IMR-90 (cell line): ENCODE results near the gene METTL8. TPM values are rescaled to one million over a fixed set of nuclear protein-coding genes. Genes with fewer than 3 reads are reported as not detected.
A peak's percentile ranks its signal among the peaks of the same experiment; 100 is the strongest.

Source experiments
- BHLHE40 ChIP-seq: fragments of 150-350 bp; IDR thresholded peaks from 2 replicates; pipeline ENCODE4 v1.6.1; 2016; ENCODE audit warnings: mild to moderate bottlenecking, low read depth, low read length
- NFE2L2 ChIP-seq: fragments of 150-350 bp; IDR thresholded peaks from 2 replicates; pipeline ENCODE4 v1.6.1; 2016; ENCODE audit warnings: low read depth, mild to moderate bottlenecking, low read length
- SMC3 ChIP-seq: fragments of 150-350 bp; IDR thresholded peaks from 2 replicates; pipeline ENCODE4 v1.6.1; 2016; ENCODE audit warnings: low read depth, mild to moderate bottlenecking, antibody characterized with exemption, low read length, moderate library complexity
- polyA plus RNA-seq, 3 experiments: library from polyadenylated mRNA; depleted of rRNA; stranded (reverse); fragments of >200 nt; gene quantifications; 2 replicates each; pipeline ENCODE4 v1.2.3, GENCODE V29; 2012; ENCODE audit warnings: low replicate concordance in 1 of 3
- total RNA-seq: library from RNA; depleted of rRNA; stranded (reverse); fragments of >200 nt; gene quantifications from 2 replicates; pipeline ENCODE4 v1.2.3, GENCODE V29; 2012
- TF ChIP-seq, protein P1 (sequence below): conservative IDR thresholded peaks from 2 replicates; pipeline ENCODE4 v1.5.1; 2012; ENCODE audit warnings: mild to moderate bottlenecking, low read depth, low read length, improper control_type of control experiment

The METTL8 gene
- total and polyA plus RNA-seq, 2 of the 4 experiments (the other 2 are of a cell fraction) = 6.9 to 10.6 TPM

DNA sequence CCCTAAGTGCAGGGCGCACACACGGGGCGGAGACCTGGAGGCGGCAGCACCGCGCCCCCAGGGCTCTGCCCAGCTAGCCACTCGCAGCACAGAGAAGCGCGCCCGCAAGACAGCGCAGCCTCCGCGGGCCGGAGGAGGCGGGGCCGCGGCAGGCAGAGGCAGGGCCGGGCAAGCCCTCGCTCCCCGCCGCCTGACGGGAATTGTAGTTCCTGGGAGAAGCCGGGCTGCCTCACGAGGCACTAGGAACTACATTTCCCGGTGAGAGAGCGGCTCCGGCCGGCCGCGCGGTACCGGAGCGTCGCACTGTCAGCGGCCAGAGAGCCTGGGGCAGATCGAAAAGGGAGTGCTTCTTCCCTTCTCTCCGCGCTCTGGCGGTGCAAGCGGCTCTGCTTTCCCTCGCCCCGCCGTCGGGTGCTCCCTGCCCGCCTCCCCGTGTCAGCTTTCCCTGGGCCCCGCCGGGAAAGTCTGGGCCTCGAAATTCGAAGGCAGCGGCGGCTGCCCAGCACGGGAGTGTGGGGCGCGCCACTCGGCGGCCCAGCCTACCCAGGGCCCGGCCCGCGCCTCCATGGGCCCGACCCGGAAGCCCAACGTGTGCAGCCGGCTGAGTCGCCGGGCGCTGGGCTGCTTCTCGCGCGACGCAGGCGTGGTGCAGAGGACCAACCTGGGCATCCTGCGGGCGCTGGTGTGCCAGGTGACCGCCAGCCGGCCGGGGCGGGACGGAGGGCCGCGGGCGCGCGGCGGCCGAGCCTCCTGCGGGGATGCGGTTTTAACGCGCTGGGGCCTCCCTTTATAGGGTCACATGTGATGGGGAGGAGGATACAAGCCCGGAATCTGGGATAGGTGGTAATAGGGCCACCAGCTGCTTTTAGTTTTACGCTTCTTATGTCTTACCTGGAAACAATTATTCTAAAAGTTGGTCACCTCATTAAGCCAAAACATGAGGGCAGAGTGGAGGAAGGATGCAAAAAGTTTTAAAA is 511 bp upstream of the METTL8 start, which contains the start of gene DCAF17 (continued):
- TF ChIP-seq, protein P1, sequence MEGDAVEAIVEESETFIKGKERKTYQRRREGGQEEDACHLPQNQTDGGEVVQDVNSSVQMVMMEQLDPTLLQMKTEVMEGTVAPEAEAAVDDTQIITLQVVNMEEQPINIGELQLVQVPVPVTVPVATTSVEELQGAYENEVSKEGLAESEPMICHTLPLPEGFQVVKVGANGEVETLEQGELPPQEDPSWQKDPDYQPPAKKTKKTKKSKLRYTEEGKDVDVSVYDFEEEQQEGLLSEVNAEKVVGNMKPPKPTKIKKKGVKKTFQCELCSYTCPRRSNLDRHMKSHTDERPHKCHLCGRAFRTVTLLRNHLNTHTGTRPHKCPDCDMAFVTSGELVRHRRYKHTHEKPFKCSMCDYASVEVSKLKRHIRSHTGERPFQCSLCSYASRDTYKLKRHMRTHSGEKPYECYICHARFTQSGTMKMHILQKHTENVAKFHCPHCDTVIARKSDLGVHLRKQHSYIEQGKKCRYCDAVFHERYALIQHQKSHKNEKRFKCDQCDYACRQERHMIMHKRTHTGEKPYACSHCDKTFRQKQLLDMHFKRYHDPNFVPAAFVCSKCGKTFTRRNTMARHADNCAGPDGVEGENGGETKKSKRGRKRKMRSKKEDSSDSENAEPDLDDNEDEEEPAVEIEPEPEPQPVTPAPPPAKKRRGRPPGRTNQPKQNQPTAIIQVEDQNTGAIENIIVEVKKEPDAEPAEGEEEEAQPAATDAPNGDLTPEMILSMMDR = 0 out of 2 replicates have a peak, but pooled peaks have one; percentile 5
- TF ChIP-seq NFE2L2 (no peak), SMC3 (no peak), BHLHE40 (0 out of 2 replicates have a peak, but pooled peaks have one; percentile 39)
